Omental fat pad (tissue), 4 donors: ENCODE results near the gene TRAFD1. TPM values are rescaled to one million over a fixed set of nuclear protein-coding genes. Genes with fewer than 3 reads are reported as not detected.

ENCODE experiments used
- ATAC-seq: fragments of 150-250 bp; one replicate; pipeline ENCODE4 v1.9.1; 2016; ENCODE audit warnings: mild to moderate bottlenecking, moderate library complexity; ENCODE audit not compliant: low FRiP score
- DNase-seq: peaks from one replicate; pipeline ENCODE4 v3.0.0-alpha.2; 2019; ENCODE audit warnings: low spot score
- total RNA-seq, 4 donors: library from RNA; depleted of rRNA; stranded (reverse); fragments of >200 nt; gene quantifications; one replicate each; pipeline ENCODE4 v1.1.0, GENCODE V29; 2016
- TF ChIP-seq, protein P1 (sequence below), 3 donors: fragments of 450-650 bp; IDR thresholded peaks; one replicate each; pipeline ENCODE4 v1.5.1; 2016 to 2017; ENCODE audit warnings: antibody characterized with exemption in 3 of 3, mild to moderate bottlenecking in 3 of 3, moderate library complexity in 2 of 3

TRAFD1 gene
- total RNA-seq, 4 donors from 2014 or later: 25.1 to 44.3 (median 29.8) TPM

DNA sequence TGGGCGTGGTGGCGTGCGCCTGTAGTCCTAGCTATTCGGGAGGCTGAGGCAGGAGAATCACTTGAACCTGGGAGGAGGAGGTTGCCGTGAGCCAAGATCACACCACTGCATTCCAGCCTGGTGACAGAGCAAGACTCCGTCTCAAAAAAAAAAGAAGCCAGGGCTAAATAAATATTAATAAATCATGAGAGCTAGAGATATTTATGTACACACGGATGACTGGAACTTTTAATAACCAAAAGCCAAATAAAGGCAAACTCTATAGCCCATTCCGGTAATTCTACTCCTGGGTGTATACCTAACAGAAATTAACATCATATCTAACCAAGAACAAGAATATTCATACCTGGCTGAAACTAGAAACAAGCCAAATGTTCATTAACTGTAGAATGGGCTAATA, 7.7 kb upstream of the TRAFD1 start:
- DNase-seq: no peak
- ATAC-seq: no peak
- TF ChIP-seq, protein P1, sequence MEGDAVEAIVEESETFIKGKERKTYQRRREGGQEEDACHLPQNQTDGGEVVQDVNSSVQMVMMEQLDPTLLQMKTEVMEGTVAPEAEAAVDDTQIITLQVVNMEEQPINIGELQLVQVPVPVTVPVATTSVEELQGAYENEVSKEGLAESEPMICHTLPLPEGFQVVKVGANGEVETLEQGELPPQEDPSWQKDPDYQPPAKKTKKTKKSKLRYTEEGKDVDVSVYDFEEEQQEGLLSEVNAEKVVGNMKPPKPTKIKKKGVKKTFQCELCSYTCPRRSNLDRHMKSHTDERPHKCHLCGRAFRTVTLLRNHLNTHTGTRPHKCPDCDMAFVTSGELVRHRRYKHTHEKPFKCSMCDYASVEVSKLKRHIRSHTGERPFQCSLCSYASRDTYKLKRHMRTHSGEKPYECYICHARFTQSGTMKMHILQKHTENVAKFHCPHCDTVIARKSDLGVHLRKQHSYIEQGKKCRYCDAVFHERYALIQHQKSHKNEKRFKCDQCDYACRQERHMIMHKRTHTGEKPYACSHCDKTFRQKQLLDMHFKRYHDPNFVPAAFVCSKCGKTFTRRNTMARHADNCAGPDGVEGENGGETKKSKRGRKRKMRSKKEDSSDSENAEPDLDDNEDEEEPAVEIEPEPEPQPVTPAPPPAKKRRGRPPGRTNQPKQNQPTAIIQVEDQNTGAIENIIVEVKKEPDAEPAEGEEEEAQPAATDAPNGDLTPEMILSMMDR (IDR thresholded peaks at IDR 0.05): no peak

DNA sequence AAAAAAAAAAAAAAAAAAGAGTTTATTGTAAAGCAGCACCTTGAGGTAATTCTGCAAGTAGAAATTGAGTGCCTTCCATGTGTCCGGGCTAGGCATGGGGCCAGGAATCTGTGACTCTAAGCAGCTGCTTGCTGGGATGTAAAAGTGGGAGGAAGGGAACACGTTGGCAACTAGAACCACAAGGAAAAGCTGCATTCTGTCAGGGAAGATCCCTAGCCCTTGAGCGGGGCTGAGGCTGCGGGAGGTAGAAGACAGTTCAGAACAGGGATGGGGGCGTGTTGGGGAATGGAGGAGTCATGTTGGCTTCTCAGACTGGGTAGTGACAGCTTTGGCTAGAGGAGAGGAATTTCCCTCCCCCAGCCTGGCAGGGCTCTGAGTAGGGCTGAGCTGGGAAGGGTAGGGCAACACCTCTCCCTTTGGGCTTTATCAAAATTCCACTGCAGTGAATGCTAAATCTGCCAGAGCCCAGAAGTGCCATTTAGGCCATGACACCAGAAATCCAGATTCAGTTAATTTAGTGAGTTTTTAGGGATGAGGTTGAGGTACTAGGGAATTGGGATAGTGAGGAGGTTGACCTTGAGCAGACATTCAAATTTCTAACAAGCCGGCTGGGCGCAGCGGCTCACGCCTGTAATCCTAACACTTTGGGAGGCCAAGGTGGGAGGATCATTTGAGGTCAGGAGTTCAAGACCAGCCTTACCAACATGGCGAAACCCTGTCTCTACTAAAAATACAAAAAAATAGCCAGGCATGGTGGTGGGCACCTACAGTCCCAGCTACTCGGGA, 3.4 kb upstream of the TRAFD1 start:
- ATAC-seq (peak; percentile 86), DNase-seq (peak; percentile 48)
- TF ChIP-seq, protein P1 (IDR thresholded peaks at IDR 0.05): no peak

DNA sequence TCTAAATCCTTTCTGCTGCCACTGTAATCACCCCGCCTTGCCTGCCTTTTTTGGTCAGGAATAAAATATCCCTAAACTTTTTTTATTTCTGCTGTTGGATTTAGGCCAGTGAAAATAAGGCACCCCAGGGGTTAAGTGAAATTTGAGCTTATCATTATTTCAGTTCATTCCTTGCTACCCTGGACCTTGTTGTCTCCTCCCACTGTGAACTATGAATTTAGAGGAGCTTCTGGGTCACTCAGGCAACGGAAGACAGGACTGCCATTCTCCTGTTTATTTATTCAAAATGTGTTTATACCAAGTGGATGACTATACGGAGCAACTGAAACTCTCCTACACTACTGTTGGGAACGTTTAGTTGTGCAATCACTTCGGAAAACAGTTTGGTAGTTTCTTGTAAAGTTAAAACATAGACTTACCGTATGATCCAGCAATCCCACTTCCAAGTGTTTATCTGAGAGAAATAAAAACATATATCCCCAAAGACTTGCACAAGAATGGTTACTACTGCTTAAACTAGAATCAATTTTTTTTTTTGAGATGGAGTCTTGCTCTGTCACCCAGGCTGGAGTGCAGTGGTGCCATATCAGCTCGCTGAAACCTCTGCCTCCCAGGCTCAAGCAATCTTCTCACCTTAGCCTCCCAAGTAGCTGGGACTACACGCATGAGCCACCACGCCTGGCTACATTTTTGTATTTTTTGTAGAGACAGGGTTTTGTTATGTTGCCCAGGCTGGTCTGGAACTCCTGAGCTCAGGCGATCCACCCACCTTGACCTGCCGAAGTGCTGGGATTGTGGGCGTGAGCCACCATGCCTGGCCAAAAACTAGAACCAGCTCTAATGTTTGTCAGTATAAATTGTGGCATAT, 2.3 kb upstream of the TRAFD1 start:
- peak; percentile 24 for ATAC-seq
- no peak for DNase-seq
- TF ChIP-seq, protein P1 (IDR thresholded peaks at IDR 0.05): no peak

DNA sequence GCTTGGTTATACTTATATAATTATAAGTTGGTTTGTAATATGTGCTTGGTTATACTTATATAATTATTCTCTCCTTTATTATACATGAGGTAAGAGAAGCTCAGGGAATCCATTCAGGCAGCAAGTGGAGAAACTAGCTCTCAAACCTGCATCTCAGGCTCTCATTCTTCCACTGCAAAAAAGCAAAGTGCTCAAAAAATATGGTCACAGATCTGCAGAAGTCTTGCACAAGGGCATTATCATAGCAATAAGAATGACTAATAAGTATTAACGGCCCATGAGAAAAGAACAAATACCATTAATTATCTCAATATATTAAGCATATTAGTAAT, 476 bp upstream of the TRAFD1 start:
- ATAC-seq: no peak
- TF ChIP-seq, protein P1 (IDR thresholded peaks at IDR 0.05): no peak
- no peak for DNase-seq

DNA sequence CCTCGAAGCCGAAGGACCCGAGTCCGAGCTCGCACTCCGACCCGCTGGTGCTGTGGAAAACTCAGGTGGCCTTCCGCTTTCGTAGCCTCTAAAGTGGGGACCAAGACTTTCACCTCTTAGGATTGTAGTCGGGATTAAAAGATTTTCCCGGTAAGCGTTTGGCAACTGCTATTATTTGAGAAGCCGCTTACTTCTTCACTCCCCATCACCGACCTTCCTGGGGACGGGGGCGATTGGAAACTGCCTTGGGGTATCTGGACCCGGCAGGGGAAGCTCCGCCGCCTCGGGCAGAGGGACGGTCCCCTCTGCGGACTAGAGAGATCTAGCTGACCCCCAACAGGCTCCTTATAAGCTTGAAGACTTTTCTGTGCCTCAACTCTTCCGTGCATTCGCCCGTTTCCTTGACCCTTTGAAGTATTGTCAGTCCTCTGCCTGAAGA, 659 bp downstream of the TRAFD1 start:
- no peak for DNase-seq
- no peak for ATAC-seq
- TF ChIP-seq, protein P1 (IDR thresholded peaks at IDR 0.05): no peak

DNA sequence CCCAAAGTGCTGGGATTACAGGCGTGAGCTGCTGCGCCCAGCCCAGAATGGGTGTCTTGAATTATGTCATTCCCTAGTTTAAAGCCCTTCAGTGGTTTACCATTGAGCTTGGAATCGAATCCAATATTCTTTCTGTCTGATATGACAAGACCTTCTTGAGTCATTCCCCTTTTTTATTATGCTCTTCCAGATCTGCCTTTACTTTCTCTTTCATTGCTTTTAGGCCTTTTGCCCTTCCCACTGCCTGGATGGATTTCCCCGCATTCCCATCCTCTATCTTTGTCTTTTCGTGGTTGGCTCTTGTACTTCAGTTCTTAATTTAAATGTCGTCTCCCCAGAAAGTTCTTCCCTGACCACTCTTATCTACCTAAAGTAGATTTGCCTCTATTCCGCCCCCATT, 1.6 kb downstream of the TRAFD1 start:
- TF ChIP-seq, protein P1 (IDR thresholded peaks at IDR 0.05): no peak
- DNase-seq (no peak), ATAC-seq (no peak)
